ENCODE data around the gene SYCN. TPM values are rescaled to one million over a fixed set of nuclear protein-coding genes. Genes with fewer than 3 reads are reported as not detected.
A peak's percentile ranks its signal among the peaks of the same experiment; 100 is the strongest.
"Not testable (repeated sequence)": the region's sequence is repeated elsewhere in the genome, so short reads cannot be mapped to it uniquely, and the experiment has no call there.

SYCN gene
- total RNA-seq, 1 donor from 2014 or later: not detected

DNA sequence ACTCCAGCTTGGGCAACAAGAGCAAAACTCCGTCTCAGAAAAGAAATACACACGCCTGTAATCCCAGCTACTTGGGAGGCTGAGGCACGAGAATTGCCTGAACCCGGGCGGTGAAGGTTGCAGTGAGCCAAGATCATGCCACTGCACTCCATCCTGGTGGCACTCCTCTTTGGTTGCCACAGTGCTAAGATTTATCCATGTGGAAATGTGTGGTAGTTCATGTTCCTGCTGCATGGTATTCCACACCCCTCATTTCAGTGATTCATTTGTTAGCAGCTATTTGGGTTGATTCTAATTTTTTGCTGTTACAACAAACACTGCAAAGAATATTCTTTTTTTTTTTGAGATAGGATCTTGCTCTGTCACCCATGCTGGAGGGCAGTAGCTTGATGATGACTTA lies 28.6 kb upstream of the SYCN start:
- H3K4me3 Mint-ChIP-seq (ENCODE audit: unreplicated experiment): no peak overlapping the region
- TF ChIP-seq, protein P1, sequence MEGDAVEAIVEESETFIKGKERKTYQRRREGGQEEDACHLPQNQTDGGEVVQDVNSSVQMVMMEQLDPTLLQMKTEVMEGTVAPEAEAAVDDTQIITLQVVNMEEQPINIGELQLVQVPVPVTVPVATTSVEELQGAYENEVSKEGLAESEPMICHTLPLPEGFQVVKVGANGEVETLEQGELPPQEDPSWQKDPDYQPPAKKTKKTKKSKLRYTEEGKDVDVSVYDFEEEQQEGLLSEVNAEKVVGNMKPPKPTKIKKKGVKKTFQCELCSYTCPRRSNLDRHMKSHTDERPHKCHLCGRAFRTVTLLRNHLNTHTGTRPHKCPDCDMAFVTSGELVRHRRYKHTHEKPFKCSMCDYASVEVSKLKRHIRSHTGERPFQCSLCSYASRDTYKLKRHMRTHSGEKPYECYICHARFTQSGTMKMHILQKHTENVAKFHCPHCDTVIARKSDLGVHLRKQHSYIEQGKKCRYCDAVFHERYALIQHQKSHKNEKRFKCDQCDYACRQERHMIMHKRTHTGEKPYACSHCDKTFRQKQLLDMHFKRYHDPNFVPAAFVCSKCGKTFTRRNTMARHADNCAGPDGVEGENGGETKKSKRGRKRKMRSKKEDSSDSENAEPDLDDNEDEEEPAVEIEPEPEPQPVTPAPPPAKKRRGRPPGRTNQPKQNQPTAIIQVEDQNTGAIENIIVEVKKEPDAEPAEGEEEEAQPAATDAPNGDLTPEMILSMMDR (IDR thresholded peaks at IDR 0.05): no peak
- H3K9me3 Mint-ChIP-seq (ENCODE audit: low read depth): peaks cover 6% of the 10 kb centered on the region
- peaks cover 3% of the 10 kb centered on the region for H3K4me1 Mint-ChIP-seq (ENCODE audit: low read depth)
- H3K36me3 Mint-ChIP-seq (ENCODE audit: low read depth): no peaks in the 10 kb centered on the region
- no peak overlapping the region for H3K27ac Mint-ChIP-seq (ENCODE audit: unreplicated experiment)
- no peak for DNase-seq (ENCODE audit: low spot score)
- H3K27me3 Mint-ChIP-seq (ENCODE audit: low read depth): peaks cover 28% of the 10 kb centered on the region

DNA sequence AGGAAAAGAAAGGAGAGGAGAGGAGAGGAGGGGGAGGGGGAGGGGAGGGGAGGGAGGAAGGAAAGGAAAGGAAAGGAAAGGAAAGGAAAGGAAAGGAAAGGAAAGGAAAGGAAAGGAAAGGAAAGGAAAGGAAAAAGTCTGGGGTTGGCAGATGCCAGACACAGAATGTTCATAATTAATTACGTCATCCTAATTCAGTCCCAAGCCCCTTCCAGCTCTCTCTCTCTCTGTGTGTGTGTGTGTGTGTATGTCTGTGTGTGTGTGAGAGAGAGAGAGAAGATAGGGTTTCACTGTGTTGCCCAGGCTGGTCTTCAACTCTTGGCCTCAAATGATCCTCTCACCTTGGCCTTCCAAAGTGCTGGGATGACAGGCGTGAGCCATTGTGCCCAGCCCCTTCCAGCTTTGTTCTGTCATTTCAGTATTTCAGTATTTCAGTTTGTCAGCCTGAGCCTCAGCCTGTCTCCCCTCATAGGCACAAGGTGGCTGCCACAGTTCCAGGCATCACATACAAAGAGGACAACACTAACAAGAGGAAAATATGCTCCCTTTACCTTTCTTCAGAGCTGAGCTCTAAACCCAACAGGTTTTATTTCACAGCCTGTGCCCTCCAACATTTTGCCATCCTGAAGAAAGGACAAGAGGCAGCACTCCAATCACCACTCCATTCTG lies 26.2 kb upstream of the SYCN start:
- Mint-ChIP-seq H3K27me3 (ENCODE audit: low read depth) (peaks cover 32% of the 10 kb centered on the region), H3K36me3 (ENCODE audit: low read depth) (no peaks in the 10 kb centered on the region), H3K4me3 (ENCODE audit: unreplicated experiment) (no peak overlapping the region), H3K9me3 (ENCODE audit: low read depth) (peaks cover 6% of the 10 kb centered on the region), H3K4me1 (ENCODE audit: low read depth) (no peaks in the 10 kb centered on the region), H3K27ac (ENCODE audit: unreplicated experiment) (no peak overlapping the region)
- TF ChIP-seq, protein P1 (IDR thresholded peaks at IDR 0.05): no peak
- DNase-seq (ENCODE audit: low spot score): no peak

DNA sequence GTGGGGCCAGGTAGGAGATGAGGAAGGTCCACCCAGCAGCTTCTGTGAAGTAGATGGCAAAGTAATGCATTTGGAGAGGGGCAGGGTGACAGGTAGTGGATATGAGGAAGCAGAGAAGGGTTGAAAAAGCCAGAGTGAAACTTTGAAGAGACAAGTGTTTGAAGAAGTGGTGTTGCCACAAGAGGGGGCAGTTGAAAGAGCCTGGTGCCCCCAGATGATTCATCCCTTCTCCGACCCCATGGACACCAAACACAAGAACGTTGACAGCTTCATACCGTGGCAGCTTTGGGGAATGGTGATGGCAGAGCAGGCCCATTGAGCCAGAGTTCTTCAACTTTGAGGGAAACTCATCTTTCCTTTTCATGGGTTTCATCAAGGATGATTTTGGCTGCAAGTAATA lies 20.8 kb upstream of the SYCN start:
- TF ChIP-seq, protein P1 (IDR thresholded peaks at IDR 0.05): no peak
- no peak for DNase-seq (ENCODE audit: low spot score)
- H3K27ac Mint-ChIP-seq (ENCODE audit: unreplicated experiment): peak overlapping the region; percentile 49
- H3K4me3 Mint-ChIP-seq (ENCODE audit: unreplicated experiment): no peak overlapping the region
- H3K36me3 Mint-ChIP-seq (ENCODE audit: low read depth): no peaks in the 10 kb centered on the region
- no peaks in the 10 kb centered on the region for H3K4me1 Mint-ChIP-seq (ENCODE audit: low read depth)
- H3K9me3 Mint-ChIP-seq (ENCODE audit: low read depth): peaks cover 3% of the 10 kb centered on the region
- H3K27me3 Mint-ChIP-seq (ENCODE audit: low read depth): peaks cover 31% of the 10 kb centered on the region

DNA sequence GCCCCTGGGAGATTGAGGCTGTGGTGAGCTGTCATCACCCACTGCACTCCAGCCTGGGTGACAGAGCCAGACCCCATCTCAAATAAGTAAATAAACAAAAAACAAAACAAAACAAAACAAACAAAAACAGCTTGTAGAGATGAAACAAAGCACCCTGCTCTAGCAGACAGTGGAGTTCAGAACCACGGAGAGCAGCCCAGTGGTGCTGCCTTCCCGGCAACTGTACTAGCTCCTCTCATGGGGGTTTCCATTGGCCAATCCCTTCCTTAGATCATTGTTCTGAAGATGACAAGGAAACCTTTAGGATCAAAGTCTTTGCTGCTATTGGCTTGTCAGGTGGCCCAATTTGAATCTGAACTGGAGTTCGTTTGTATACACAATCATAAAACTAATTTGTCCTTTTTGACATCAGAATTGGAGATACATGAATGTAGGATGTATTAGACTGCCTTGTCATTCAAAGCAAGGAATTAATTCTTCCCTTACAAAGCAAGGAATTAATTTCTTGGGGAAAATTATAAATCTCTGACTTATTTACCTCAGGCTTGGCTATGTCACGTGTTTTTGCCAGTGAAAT lies 19.7 kb upstream of the SYCN start:
- H3K9me3 Mint-ChIP-seq (ENCODE audit: low read depth): peaks cover 3% of the 10 kb centered on the region
- TF ChIP-seq, protein P1 (IDR thresholded peaks at IDR 0.05): no peak
- H3K27ac Mint-ChIP-seq (ENCODE audit: unreplicated experiment): no peak overlapping the region
- peaks cover 35% of the 10 kb centered on the region for H3K27me3 Mint-ChIP-seq (ENCODE audit: low read depth)
- H3K4me1 Mint-ChIP-seq (ENCODE audit: low read depth): no peaks in the 10 kb centered on the region
- no peaks in the 10 kb centered on the region for H3K36me3 Mint-ChIP-seq (ENCODE audit: low read depth)
- no peak for DNase-seq (ENCODE audit: low spot score)
- no peak overlapping the region for H3K4me3 Mint-ChIP-seq (ENCODE audit: unreplicated experiment)

DNA sequence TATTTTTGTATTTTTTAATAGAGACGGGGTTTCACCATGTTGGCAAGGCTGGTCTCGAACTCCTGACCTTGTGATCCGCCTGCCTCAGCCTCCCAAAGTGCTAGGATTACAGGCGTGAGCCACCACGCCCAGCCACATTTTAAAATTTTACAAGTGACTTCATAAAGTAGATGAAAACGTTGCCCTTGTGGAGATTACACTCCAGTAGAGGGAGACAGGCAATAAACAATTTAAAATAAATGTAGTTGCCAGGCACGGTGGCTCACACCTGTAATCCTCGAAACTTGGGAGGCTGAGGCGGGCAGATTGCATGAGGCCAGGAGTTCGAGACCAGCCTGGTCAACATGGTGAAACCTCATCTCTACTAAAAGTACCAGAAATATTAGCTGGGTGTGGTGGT lies 15.0 kb upstream of the SYCN start:
- H3K9me3 Mint-ChIP-seq (ENCODE audit: low read depth): peaks cover 18% of the 10 kb centered on the region
- H3K4me3 Mint-ChIP-seq (ENCODE audit: unreplicated experiment); H3K36me3 Mint-ChIP-seq (ENCODE audit: low read depth); H3K4me1 Mint-ChIP-seq (ENCODE audit: low read depth); H3K27ac Mint-ChIP-seq (ENCODE audit: unreplicated experiment); DNase-seq (ENCODE audit: low spot score): not testable (repeated sequence)
- peaks cover 24% of the 10 kb centered on the region for H3K27me3 Mint-ChIP-seq (ENCODE audit: low read depth)

Data from chondrocyte (in vitro differentiated cells).